NB4 (cell line): ENCODE results near the gene FXYD1.

Source experiments
- MYC ChIP-seq: IDR thresholded peaks from 2 replicates; pipeline ENCODE4 v1.6.1; 2011; ENCODE audit warnings: low read depth, low read length
- POLR2A ChIP-seq: IDR thresholded peaks from 2 replicates; pipeline ENCODE4 v1.6.1; 2011; ENCODE audit warnings: mild to moderate bottlenecking; ENCODE audit not compliant: insufficient read length; ENCODE audit errors: extremely low read depth
- TF ChIP-seq, protein P1 (sequence below): IDR thresholded peaks from one replicate; pipeline ENCODE4 v1.5.1; 2012; ENCODE audit warnings: low read depth, low read length
- TF ChIP-seq, protein P2 (sequence below): IDR thresholded peaks from 2 replicates; pipeline ENCODE4 v1.6.1; 2011; ENCODE audit warnings: low read depth, low read length

DNA sequence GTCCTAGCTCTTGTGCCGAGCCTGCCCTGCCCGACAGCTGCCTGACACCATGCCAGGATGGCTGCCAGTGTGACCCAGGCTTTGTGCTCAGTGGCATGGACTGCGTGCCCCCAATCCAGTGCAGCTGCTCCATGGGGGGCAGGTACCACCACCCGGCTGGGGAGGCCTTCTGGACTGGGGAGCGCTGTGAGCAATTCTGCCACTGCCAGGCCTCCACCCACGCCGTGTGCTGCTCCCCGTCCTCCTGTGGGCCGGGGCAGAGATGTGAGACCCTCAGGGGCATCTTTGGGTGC is 32.4 kb upstream of the FXYD1 start:
- TF ChIP-seq, protein P1, sequence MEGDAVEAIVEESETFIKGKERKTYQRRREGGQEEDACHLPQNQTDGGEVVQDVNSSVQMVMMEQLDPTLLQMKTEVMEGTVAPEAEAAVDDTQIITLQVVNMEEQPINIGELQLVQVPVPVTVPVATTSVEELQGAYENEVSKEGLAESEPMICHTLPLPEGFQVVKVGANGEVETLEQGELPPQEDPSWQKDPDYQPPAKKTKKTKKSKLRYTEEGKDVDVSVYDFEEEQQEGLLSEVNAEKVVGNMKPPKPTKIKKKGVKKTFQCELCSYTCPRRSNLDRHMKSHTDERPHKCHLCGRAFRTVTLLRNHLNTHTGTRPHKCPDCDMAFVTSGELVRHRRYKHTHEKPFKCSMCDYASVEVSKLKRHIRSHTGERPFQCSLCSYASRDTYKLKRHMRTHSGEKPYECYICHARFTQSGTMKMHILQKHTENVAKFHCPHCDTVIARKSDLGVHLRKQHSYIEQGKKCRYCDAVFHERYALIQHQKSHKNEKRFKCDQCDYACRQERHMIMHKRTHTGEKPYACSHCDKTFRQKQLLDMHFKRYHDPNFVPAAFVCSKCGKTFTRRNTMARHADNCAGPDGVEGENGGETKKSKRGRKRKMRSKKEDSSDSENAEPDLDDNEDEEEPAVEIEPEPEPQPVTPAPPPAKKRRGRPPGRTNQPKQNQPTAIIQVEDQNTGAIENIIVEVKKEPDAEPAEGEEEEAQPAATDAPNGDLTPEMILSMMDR: no peak
- TF ChIP-seq POLR2A (no peak), MYC (no peak)
- TF ChIP-seq, protein P2, sequence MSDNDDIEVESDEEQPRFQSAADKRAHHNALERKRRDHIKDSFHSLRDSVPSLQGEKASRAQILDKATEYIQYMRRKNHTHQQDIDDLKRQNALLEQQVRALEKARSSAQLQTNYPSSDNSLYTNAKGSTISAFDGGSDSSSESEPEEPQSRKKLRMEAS: no peak
